SK-N-SH (cell line): ENCODE data around the gene CTXND1. TPM values are rescaled to one million over a fixed set of nuclear protein-coding genes. Genes with fewer than 3 reads are reported as not detected.

Experiments
- CTCF ChIA-PET: fragments of 300-600, 350-600 bp; formaldehyde crosslinking; extraction: SDS; loops from one replicate; lab custom pipeline; 2021; lab: Yijun Ruan, JAX
- POLR2A ChIA-PET: fragments of 350-600 bp; sonication (Branson Sonifier 250); formaldehyde crosslinking; extraction: SDS; loops from one replicate; lab custom pipeline; 2020; ENCODE audit warnings: antibody characterized with exemption, inconsistent platforms; lab: Yijun Ruan, JAX
- DNase-seq: peaks from one replicate; pipeline ENCODE4 v3.0.0; 2012
- H2AFZ ChIP-seq: fragments of 200-600 bp; sonication (generic); 2 replicates; pipeline ENCODE4 v1.8.1; 2016; ENCODE audit warnings: antibody characterized with exemption, mild to moderate bottlenecking, low read depth
- H3F3A ChIP-seq: fragments of 200-600 bp; sonication (generic); replicated peaks from 2 replicates; pipeline ENCODE3; 2016; ENCODE audit warnings: antibody characterized with exemption, mild to moderate bottlenecking; ENCODE audit not compliant: insufficient read depth
- H3K27ac ChIP-seq, 2 experiments: fragments of 200-500 bp in 1 of 2; fragments of 200-600 bp in 1 of 2; sonication (Bioruptor generic) in 1 of 2; sonication (generic), shearing (Covaris generic) in 1 of 2; 2 replicates each; pipeline versions ENCODE4 v1.5.1 to v1.6.1; 2014 to 2016; ENCODE audit warnings: low read depth in 2 of 2, inconsistent platforms in 1 of 2, low read length in 1 of 2, mild to moderate bottlenecking in 1 of 2, mixed read lengths in 1 of 2
- H3K27me3 ChIP-seq: fragments of 200-600 bp; sonication (generic), shearing (Covaris generic); 2 replicates; pipeline ENCODE4 v1.6.1; 2016; ENCODE audit warnings: mixed run types; ENCODE audit not compliant: insufficient read depth
- H3K36me3 ChIP-seq, 2 experiments: fragments of 200-500 bp in 1 of 2; fragments of 200-600 bp in 1 of 2; sonication (Bioruptor generic) in 1 of 2; sonication (generic) in 1 of 2; replicated peaks in 1 of 2; 2 replicates each; pipeline versions ENCODE3 to v1.5.1; 2014 to 2016; ENCODE audit warnings: low read length in 1 of 2, mild to moderate bottlenecking in 1 of 2; ENCODE audit not compliant: insufficient read depth in 2 of 2, control insufficient read depth in 1 of 2
- H3K4me1 ChIP-seq, 2 experiments: fragments of 200-500 bp in 1 of 2; fragments of 200-600 bp in 1 of 2; sonication (Bioruptor generic) in 1 of 2; sonication (generic), shearing (Covaris generic) in 1 of 2; 2 replicates each; pipeline versions ENCODE4 v1.5.1 to v1.6.1; 2014 to 2016; ENCODE audit warnings: low read depth in 1 of 2, low read length in 1 of 2, mixed run types in 1 of 2; ENCODE audit not compliant: insufficient read depth in 2 of 2, control insufficient read depth in 1 of 2
- H3K4me2 ChIP-seq: fragments of 200-600 bp; sonication (generic), shearing (Covaris generic); 2 replicates; pipeline ENCODE4 v1.6.1; 2017; ENCODE audit warnings: mixed run types
- H3K4me3 ChIP-seq, 2 experiments: fragments of 200-500 bp in 1 of 2; fragments of 200-600 bp in 1 of 2; sonication (Bioruptor generic) in 1 of 2; sonication (generic), shearing (Covaris generic) in 1 of 2; 2 replicates each; pipeline versions ENCODE4 v1.5.1 to v1.8.1; 2014 to 2016; ENCODE audit warnings: low read depth in 2 of 2, inconsistent platforms in 1 of 2, low read length in 1 of 2, mild to moderate bottlenecking in 1 of 2, mixed read lengths in 1 of 2, moderate library complexity in 1 of 2
- H3K79me2 ChIP-seq: fragments of 200-600 bp; sonication (generic); 2 replicates; pipeline ENCODE4 v1.8.1; 2017; ENCODE audit warnings: mild to moderate bottlenecking; ENCODE audit not compliant: insufficient read depth
- H3K9ac ChIP-seq: fragments of 200-600 bp; sonication (generic); 2 replicates; pipeline ENCODE4 v1.6.1; 2017; ENCODE audit warnings: mixed run types
- H3K9me2 ChIP-seq: fragments of 200-600 bp; sonication (generic); 2 replicates; pipeline ENCODE4 v1.6.1; 2017; ENCODE audit warnings: mixed run types
- H3K9me3 ChIP-seq: fragments of 200-600 bp; sonication (generic); 2 replicates; pipeline ENCODE4 v1.6.1; 2017; ENCODE audit warnings: mixed run types, mild to moderate bottlenecking, moderate library complexity
- H4K20me1 ChIP-seq: fragments of 200-600 bp; sonication (generic); 2 replicates; pipeline ENCODE4 v1.6.1; 2017; ENCODE audit warnings: mild to moderate bottlenecking, mixed run types; ENCODE audit not compliant: insufficient read depth
- CHD2 ChIP-seq: fragments of 150-350 bp; IDR thresholded peaks from 2 replicates; pipeline ENCODE4 v1.6.1; 2018; ENCODE audit warnings: low read length; ENCODE audit not compliant: partially characterized antibody
- ELF1 ChIP-seq: IDR thresholded peaks from 2 replicates; pipeline ENCODE4 v1.4.0; 2012
- EP300 ChIP-seq, 2 experiments: IDR thresholded peaks; 2 replicates each; pipeline versions ENCODE4 v1.4.0 to v1.6.1; 2012; ENCODE audit warnings: borderline replicate concordance in 1 of 2, low read depth in 1 of 2, low read length in 1 of 2
- EZH2phosphoT487 ChIP-seq: fragments of 200-600 bp; sonication (generic); IDR thresholded peaks from 2 replicates; pipeline ENCODE4 v1.6.1; 2017; ENCODE audit warnings: low read depth, mixed run types, mild to moderate bottlenecking, antibody characterized with exemption, moderate library complexity, borderline replicate concordance
- FOSL2 ChIP-seq: IDR thresholded peaks from 2 replicates; pipeline ENCODE4 v1.4.0; 2012; ENCODE audit warnings: low read depth, mild to moderate bottlenecking, moderate library complexity, borderline replicate concordance
- FOXJ3 ChIP-seq: sonication (generic); formaldehyde crosslinking; IDR thresholded peaks from 2 replicates; pipeline ENCODE4 v1.5.1; 2020; ENCODE audit warnings: mild to moderate bottlenecking, missing genetic modification reagents
- FOXM1 ChIP-seq: IDR thresholded peaks from 2 replicates; pipeline ENCODE4 v1.4.0; 2012; ENCODE audit warnings: low read depth, mild to moderate bottlenecking
- GABPA ChIP-seq: IDR thresholded peaks from 2 replicates; pipeline ENCODE4 v1.4.0; 2012; ENCODE audit warnings: low read depth, mild to moderate bottlenecking
- GATA2 ChIP-seq: sonication (generic); formaldehyde crosslinking; IDR thresholded peaks from 2 replicates; pipeline ENCODE4 v1.5.0; 2020; ENCODE audit warnings: mild to moderate bottlenecking, missing genetic modification reagents
- JUND ChIP-seq: IDR thresholded peaks from 2 replicates; pipeline ENCODE4 v1.4.0; 2012
- MXI1 ChIP-seq: IDR thresholded peaks from 2 replicates; pipeline ENCODE4 v1.6.1; 2012; ENCODE audit warnings: mild to moderate bottlenecking, low read depth, low read length, improper control_type of control experiment
- NFIC ChIP-seq: IDR thresholded peaks from 2 replicates; pipeline ENCODE4 v1.4.0; 2012; ENCODE audit warnings: borderline replicate concordance
- NRF1 ChIP-seq: IDR thresholded peaks from 2 replicates; pipeline ENCODE4 v1.6.1; 2012; ENCODE audit warnings: low read depth, mild to moderate bottlenecking, low read length
- RAD21 ChIP-seq: IDR thresholded peaks from 2 replicates; pipeline ENCODE4 v1.6.1; 2012; ENCODE audit warnings: mild to moderate bottlenecking, low read length
- RXRA ChIP-seq: IDR thresholded peaks from 2 replicates; pipeline ENCODE4 v1.4.0; 2012; ENCODE audit warnings: low read depth, mild to moderate bottlenecking, borderline replicate concordance
- TCF12 ChIP-seq: IDR thresholded peaks from 2 replicates; pipeline ENCODE4 v1.4.0; 2012
- YY1 ChIP-seq: IDR thresholded peaks from 2 replicates; pipeline ENCODE4 v1.4.0; 2012; ENCODE audit warnings: low read depth, mild to moderate bottlenecking
- WGBS: methylation state at CpG from one replicate; pipeline ENCODE4 v1.1.6; 2017; ENCODE audit warnings: low lambda C conversion rate; 5-methylcytosine and 5-hydroxymethylcytosine counted together
- polyA plus RNA-seq, 3 experiments: library from polyadenylated mRNA; depleted of rRNA; stranded (reverse); fragments of >200 nt; gene quantifications; 2 replicates each; pipeline ENCODE4 v1.2.3, GENCODE V29; 2012
- TF ChIP-seq, protein P1 (sequence below): fragments of 150-350 bp; IDR thresholded peaks from 2 replicates; pipeline ENCODE4 v1.6.1; 2017; ENCODE audit warnings: antibody characterized with exemption, low read length, low read depth, borderline replicate concordance
- TF ChIP-seq, protein P2 (sequence below): IDR thresholded peaks from 2 replicates; pipeline ENCODE4 v1.4.0; 2012; ENCODE audit warnings: low read depth, borderline replicate concordance
- TF ChIP-seq, protein P3 (sequence below): IDR thresholded peaks from 2 replicates; pipeline ENCODE4; 2012

The CTXND1 gene
- polyA plus RNA-seq, 1 of the 3 experiments (the other 2 are of a cell fraction), result not detected

DNA sequence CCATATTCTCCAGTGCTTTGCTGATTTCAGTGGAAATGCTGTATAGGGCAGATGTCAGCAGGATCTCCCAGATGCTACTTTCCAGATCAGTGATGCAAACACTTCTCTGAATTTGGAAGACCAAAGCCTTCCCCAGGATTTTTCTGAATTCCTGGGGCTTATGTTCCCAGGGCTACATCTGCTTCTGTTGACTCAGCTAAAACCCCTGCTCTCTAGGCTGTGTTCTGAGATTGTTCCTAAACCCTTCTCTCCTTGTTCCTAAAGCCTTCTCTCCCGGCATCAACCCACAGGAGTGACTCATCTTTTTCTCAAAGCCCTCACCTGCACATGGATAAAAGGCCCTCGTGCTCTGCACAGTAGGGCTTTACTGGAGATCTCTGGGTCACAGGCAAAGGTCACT lies 63.8 kb downstream of the CTXND1 start (continued):
- TF ChIP-seq, protein P1, sequence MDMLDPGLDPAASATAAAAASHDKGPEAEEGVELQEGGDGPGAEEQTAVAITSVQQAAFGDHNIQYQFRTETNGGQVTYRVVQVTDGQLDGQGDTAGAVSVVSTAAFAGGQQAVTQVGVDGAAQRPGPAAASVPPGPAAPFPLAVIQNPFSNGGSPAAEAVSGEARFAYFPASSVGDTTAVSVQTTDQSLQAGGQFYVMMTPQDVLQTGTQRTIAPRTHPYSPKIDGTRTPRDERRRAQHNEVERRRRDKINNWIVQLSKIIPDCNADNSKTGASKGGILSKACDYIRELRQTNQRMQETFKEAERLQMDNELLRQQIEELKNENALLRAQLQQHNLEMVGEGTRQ, result no peak
- TF ChIP-seq EP300 (IDR thresholded peaks at IDR 0.05; ENCODE audit: borderline replicate concordance in 1 of 2, low read depth in 1 of 2, low read length in 1 of 2) (no peak), GATA2 (CRISPR knock-in tag) (no peak), FOSL2 (no peak), GABPA (no peak), NFIC (no peak)

DNA sequence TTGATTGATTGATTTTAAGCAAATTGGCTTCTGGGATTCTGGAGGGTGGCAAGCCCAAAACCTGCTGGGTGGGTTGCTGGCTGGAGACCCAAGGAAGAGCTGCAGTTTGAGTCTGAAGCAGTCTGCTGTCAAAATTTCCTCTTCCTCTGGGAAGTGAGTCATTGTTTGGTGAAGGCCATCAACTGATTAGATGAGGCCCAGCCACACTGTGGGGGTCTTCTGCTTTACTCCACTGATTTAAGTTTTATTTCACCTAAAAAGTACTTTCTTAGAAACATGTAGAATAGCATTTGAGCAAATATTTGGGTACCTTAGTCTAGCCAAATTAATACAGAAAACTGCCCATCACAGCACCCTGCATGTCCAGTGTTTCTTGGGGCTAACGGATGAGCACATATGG lies 65.4 kb downstream of the CTXND1 start:
- no peaks in the 10 kb centered on the region for H3K79me2 ChIP-seq
- H3K4me2 ChIP-seq, result no peak overlapping the region
- no peaks in the 10 kb centered on the region for H3K27me3 ChIP-seq
- DNase-seq, result no peak
- TF ChIP-seq CHD2, result no peak
- TF ChIP-seq YY1, result no peak
- TF ChIP-seq NRF1, result no peak
- no peak for TF ChIP-seq EP300 (IDR thresholded peaks at IDR 0.05; ENCODE audit: borderline replicate concordance in 1 of 2, low read depth in 1 of 2, low read length in 1 of 2)
- no peak for TF ChIP-seq FOSL2
- no peak for TF ChIP-seq FOXM1
- TF ChIP-seq, protein P2, sequence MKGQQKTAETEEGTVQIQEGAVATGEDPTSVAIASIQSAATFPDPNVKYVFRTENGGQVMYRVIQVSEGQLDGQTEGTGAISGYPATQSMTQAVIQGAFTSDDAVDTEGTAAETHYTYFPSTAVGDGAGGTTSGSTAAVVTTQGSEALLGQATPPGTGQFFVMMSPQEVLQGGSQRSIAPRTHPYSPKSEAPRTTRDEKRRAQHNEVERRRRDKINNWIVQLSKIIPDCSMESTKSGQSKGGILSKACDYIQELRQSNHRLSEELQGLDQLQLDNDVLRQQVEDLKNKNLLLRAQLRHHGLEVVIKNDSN, result no peak
- no peak for TF ChIP-seq GABPA
- TF ChIP-seq RXRA, result no peak
- no peak for TF ChIP-seq JUND
- no peak for TF ChIP-seq EZH2phosphoT487
- TF ChIP-seq FOXJ3 (CRISPR knock-in tag), result no peak
- TF ChIP-seq RAD21, result no peak
- TF ChIP-seq ELF1, result no peak
- TF ChIP-seq MXI1, result no peak
- TF ChIP-seq, protein P1, result no peak
- TF ChIP-seq, protein P3, sequence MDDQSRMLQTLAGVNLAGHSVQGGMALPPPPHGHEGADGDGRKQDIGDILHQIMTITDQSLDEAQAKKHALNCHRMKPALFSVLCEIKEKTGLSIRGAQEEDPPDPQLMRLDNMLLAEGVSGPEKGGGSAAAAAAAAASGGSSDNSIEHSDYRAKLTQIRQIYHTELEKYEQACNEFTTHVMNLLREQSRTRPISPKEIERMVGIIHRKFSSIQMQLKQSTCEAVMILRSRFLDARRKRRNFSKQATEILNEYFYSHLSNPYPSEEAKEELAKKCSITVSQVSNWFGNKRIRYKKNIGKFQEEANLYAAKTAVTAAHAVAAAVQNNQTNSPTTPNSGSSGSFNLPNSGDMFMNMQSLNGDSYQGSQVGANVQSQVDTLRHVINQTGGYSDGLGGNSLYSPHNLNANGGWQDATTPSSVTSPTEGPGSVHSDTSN, result no peak
- TF ChIP-seq TCF12, result no peak
- ChIA-PET CTCF (interaction anchor here (1.4 to 2.6 kb wide), 2 partner anchors 13 to 193 kb away, joined by 3 to 11 read pairs; no protein-coding TSS in a partner anchor), POLR2A (no interaction called here)
- H2AFZ ChIP-seq, result no peak overlapping the region
- no peaks in the 10 kb centered on the region for H4K20me1 ChIP-seq
- no peaks in the 10 kb centered on the region for H3K4me1 ChIP-seq
- H3K9me3 ChIP-seq, result no peaks in the 10 kb centered on the region
- H3K36me3 ChIP-seq, result peaks cover 18 to 44% of the 10 kb centered on the region in 2 experiments
- no peak overlapping the region for H3K4me3 ChIP-seq
- no peak overlapping the region for H3K9ac ChIP-seq
- no peak overlapping the region for H3K27ac ChIP-seq
- no peaks in the 10 kb centered on the region for H3K9me2 ChIP-seq
- WGBS, result 100% methylated on average over 1 of the region's 1 CpG
- no peaks in the 10 kb centered on the region for H3F3A ChIP-seq
